ENCODE measurements around the gene DACH1. TPM values are rescaled to one million over a fixed set of nuclear protein-coding genes. Genes with fewer than 3 reads are reported as not detected.

DACH1 gene
- total and polyA plus RNA-seq, 12 donors = 1.2 to 5.2 (median 2.6) TPM

- no peaks in the 10 kb centered on the region for H3K9me3 ChIP-seq
- intact Hi-C loops (cut with DNase I) = no loop called here
- no peaks in the 10 kb centered on the region for H3K36me3 ChIP-seq
- DNase-seq = no peak
- TF ChIP-seq CTCF (IDR thresholded peaks at IDR 0.05) = no peak
- peaks cover 0 to 9% (median 5%) of the 10 kb centered on the region in 9 donors for H3K4me1 ChIP-seq
- 97 to 98% methylated on average over 1 of the region's 1 CpG for WGBS, 2 donors
- no peak for ATAC-seq
- no peaks in the 10 kb centered on the region for H3K27me3 ChIP-seq
- no peak overlapping the region for H3K27ac ChIP-seq
- no peak overlapping the region for H3K4me3 ChIP-seq
Observed at GRCh38 chr13:71730267-71730666, 136.7 kb downstream of the DACH1 start.

GRCh38 chr13:71729441-71729840 is 137.6 kb downstream of the DACH1 start:
- Histone ChIP-seq H3K4me1 (peaks cover 0 to 9% (median 6%) of the 10 kb centered on the region in 9 donors), H3K27ac (no peak overlapping the region), H3K9me3 (no peaks in the 10 kb centered on the region), H3K36me3 (no peaks in the 10 kb centered on the region), H3K27me3 (no peaks in the 10 kb centered on the region), H3K4me3 (no peak overlapping the region)
- 73 to 80% methylated on average over 2 of the region's 2 CpGs for WGBS, 2 donors
- no peak for TF ChIP-seq CTCF (IDR thresholded peaks at IDR 0.05)
- no peak for DNase-seq
- no peak for ATAC-seq
- intact Hi-C loops (cut with DNase I) = loop anchor here in 1 of 10 donors (10.0 kb wide), 1 partner anchor 135 kb away; the partner anchor contains the start of gene DACH1

- intact Hi-C loops (cut with DNase I) = loop anchor here in 1 of 10 donors (10.0 kb wide), 1 partner anchor 137 kb away; the partner anchor contains the start of gene DACH1
- Histone ChIP-seq H3K27ac (no peak overlapping the region), H3K4me1 (peaks cover 0 to 9% (median 6%) of the 10 kb centered on the region in 9 donors), H3K36me3 (no peaks in the 10 kb centered on the region), H3K4me3 (no peak overlapping the region), H3K27me3 (no peaks in the 10 kb centered on the region), H3K9me3 (no peaks in the 10 kb centered on the region)
- no peak for TF ChIP-seq CTCF (IDR thresholded peaks at IDR 0.05)
- 74 to 75% methylated on average over 1 of the region's 1 CpG for WGBS, 2 donors
- ATAC-seq = no peak
- DNase-seq = no peak
Observed at GRCh38 chr13:71727662-71728061, 139.3 kb downstream of the DACH1 start.

GRCh38 chr13:71727042-71727441 is 140.0 kb downstream of the DACH1 start:
- Histone ChIP-seq H3K4me1 (peaks cover 0 to 9% (median 6%) of the 10 kb centered on the region in 9 donors), H3K36me3 (no peaks in the 10 kb centered on the region), H3K4me3 (no peak overlapping the region), H3K9me3 (no peaks in the 10 kb centered on the region), H3K27me3 (no peaks in the 10 kb centered on the region), H3K27ac (no peak overlapping the region)
- 96 to 97% methylated on average over 2 of the region's 2 CpGs for WGBS, 2 donors
- TF ChIP-seq CTCF (IDR thresholded peaks at IDR 0.05) = no peak
- ATAC-seq (no peak), DNase-seq (no peak)
- intact Hi-C loops (cut with DNase I) = loop anchor here in 1 of 10 donors (10.0 kb wide), 1 partner anchor 138 kb away; the partner anchor contains the start of gene DACH1

All from heart right ventricle (tissue), 16 donors.